ENCODE data around the gene METTL13.

METTL13 gene

GRCh38 chr1:171756856-171757255, 24.6 kb upstream of the METTL13 start:
- DNase-seq, result no peak
- H3K4me3 Mint-ChIP-seq, result no peak overlapping the region
- TF ChIP-seq, protein P1, sequence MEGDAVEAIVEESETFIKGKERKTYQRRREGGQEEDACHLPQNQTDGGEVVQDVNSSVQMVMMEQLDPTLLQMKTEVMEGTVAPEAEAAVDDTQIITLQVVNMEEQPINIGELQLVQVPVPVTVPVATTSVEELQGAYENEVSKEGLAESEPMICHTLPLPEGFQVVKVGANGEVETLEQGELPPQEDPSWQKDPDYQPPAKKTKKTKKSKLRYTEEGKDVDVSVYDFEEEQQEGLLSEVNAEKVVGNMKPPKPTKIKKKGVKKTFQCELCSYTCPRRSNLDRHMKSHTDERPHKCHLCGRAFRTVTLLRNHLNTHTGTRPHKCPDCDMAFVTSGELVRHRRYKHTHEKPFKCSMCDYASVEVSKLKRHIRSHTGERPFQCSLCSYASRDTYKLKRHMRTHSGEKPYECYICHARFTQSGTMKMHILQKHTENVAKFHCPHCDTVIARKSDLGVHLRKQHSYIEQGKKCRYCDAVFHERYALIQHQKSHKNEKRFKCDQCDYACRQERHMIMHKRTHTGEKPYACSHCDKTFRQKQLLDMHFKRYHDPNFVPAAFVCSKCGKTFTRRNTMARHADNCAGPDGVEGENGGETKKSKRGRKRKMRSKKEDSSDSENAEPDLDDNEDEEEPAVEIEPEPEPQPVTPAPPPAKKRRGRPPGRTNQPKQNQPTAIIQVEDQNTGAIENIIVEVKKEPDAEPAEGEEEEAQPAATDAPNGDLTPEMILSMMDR (IDR thresholded peaks at IDR 0.05), result no peak
- H3K36me3 Mint-ChIP-seq (ENCODE audit: low read depth), result no peaks in the 10 kb centered on the region
- H3K4me1 Mint-ChIP-seq, result no peaks in the 10 kb centered on the region
- peaks cover 15% of the 10 kb centered on the region for H3K9me3 Mint-ChIP-seq
- peaks cover 3% of the 10 kb centered on the region for H3K27me3 Mint-ChIP-seq (ENCODE audit: low read depth, poor library complexity)
- H3K27ac Mint-ChIP-seq, result no peak overlapping the region

GRCh38 chr1:171758011-171758410, 23.4 kb upstream of the METTL13 start:
- Mint-ChIP-seq H3K36me3 (ENCODE audit: low read depth) (no peaks in the 10 kb centered on the region), H3K27me3 (ENCODE audit: low read depth, poor library complexity) (peaks cover 4% of the 10 kb centered on the region), H3K4me3 (no peak overlapping the region), H3K9me3 (peaks cover 15% of the 10 kb centered on the region), H3K4me1 (no peaks in the 10 kb centered on the region), H3K27ac (no peak overlapping the region)
- TF ChIP-seq, protein P1 (IDR thresholded peaks at IDR 0.05), result no peak
- DNase-seq, result no peak

DNA sequence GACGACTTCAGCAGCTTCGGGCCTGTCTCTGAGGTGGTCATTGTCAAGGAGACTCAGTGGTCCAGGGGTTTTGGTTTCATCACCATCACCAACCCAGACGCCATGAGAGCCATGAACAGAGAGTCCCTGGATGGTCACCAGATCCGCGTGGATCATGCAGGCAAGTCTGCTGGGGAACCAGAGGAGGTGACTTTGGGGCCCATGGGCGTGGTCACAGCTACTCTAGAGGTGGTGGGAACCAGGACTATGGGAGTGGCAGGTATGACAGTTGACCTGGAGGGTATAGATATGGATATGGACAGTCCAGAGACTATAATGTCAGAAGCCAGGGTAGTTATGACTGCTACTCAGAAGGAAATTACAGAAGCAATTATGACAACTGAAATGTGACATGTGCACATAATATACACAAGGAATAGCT, 19.3 kb upstream of the METTL13 start:
- H3K27me3 Mint-ChIP-seq (ENCODE audit: low read depth, poor library complexity), result peaks cover 17% of the 10 kb centered on the region

DNA sequence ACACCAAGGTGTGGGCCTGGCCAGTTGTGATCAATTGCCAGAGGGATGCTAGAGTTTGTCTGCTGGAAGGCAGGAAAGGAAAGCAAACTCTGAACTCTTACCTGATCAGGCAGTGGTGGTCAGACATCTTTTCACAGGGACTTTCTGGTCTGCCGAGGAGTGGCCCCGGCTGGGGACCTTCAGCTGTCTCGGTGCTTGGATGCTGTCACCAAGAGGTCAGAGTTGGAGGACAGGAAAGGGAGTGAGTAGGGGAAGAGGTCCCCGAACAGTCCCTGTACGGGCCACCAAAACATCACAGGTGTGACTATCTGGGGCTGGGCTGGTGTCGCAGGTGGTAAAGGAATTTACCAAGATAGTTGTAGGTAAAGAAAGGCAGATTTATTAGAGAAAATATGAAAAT, 17.7 kb upstream of the METTL13 start:
- no peak for DNase-seq
- H3K27me3 Mint-ChIP-seq (ENCODE audit: low read depth, poor library complexity), result peaks cover 17% of the 10 kb centered on the region
- H3K4me3 Mint-ChIP-seq, result no peak overlapping the region
- H3K4me1 Mint-ChIP-seq, result peaks cover 5% of the 10 kb centered on the region
- H3K27ac Mint-ChIP-seq, result peak overlapping the region; percentile 40
- no peaks in the 10 kb centered on the region for H3K9me3 Mint-ChIP-seq
- no peaks in the 10 kb centered on the region for H3K36me3 Mint-ChIP-seq (ENCODE audit: low read depth)
- TF ChIP-seq, protein P1 (IDR thresholded peaks at IDR 0.05), result no peak

More for the DNA sequence above, 19.3 kb upstream of the METTL13 start:
- Mint-ChIP-seq H3K4me3 (no peak overlapping the region), H3K36me3 (ENCODE audit: low read depth) (no peaks in the 10 kb centered on the region), H3K9me3 (peaks cover 2% of the 10 kb centered on the region), H3K27ac (no peak overlapping the region), H3K4me1 (no peaks in the 10 kb centered on the region)
- TF ChIP-seq, protein P1 (IDR thresholded peaks at IDR 0.05), result no peak
- DNase-seq, result no peak

DNA sequence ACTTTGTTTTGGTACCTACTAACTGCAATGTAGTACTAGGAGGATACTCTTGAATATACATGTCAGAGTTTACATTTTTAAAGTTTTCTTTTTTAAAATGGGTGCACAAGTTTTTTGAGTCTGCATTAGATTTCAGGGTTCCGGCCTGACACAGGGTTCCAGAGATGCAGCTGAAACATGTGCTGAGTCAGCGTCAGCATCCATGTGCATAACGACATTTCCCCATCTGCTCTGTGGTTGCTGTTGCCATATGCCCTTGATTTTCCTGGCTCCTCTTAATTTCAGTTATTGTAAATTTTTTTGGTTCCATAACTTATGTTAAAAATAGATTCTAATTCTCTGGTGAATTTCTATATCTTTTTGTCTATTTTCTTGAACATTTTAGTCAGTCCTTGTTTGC, 12.3 kb upstream of the METTL13 start:
- no peaks in the 10 kb centered on the region for H3K9me3 Mint-ChIP-seq
- H3K27ac Mint-ChIP-seq, result no peak overlapping the region
- peaks cover 18% of the 10 kb centered on the region for H3K27me3 Mint-ChIP-seq (ENCODE audit: low read depth, poor library complexity)
- H3K4me1 Mint-ChIP-seq, result peaks cover 5% of the 10 kb centered on the region
- TF ChIP-seq, protein P1 (IDR thresholded peaks at IDR 0.05), result no peak
- no peaks in the 10 kb centered on the region for H3K36me3 Mint-ChIP-seq (ENCODE audit: low read depth)
- DNase-seq, result no peak
- no peak overlapping the region for H3K4me3 Mint-ChIP-seq

DNA sequence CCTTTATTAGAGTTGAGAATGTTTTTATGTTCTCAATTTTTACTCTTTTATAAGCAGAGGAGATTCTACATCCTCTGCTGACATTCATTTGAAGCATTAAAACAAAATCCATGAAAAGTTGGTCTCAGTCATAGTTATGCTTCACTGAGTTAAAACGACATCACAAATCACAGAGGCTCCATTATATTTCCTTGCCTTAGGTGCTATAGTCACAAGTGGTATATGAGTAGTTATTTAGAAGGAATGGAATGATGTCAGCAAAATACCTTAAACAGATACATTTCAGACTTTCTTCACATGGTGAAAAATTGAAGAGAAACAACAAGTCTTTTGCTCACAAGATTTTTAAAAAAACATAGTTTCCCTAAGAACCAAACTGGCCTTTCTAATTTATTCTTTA, 11.7 kb upstream of the METTL13 start:
- Mint-ChIP-seq H3K9me3 (no peaks in the 10 kb centered on the region), H3K36me3 (ENCODE audit: low read depth) (no peaks in the 10 kb centered on the region), H3K4me3 (no peak overlapping the region), H3K27ac (no peak overlapping the region), H3K27me3 (ENCODE audit: low read depth, poor library complexity) (peaks cover 21% of the 10 kb centered on the region), H3K4me1 (peaks cover 5% of the 10 kb centered on the region)
- DNase-seq, result no peak
- TF ChIP-seq, protein P1 (IDR thresholded peaks at IDR 0.05), result no peak

Measured in nephron progenitor cell (in vitro differentiated cells).